Measurements from ENCODE around the gene FCER1G.
"Not testable (repeated sequence)": the region's sequence is repeated elsewhere in the genome, so short reads cannot be mapped to it uniquely, and the experiment has no call there.

The FCER1G gene

DNA sequence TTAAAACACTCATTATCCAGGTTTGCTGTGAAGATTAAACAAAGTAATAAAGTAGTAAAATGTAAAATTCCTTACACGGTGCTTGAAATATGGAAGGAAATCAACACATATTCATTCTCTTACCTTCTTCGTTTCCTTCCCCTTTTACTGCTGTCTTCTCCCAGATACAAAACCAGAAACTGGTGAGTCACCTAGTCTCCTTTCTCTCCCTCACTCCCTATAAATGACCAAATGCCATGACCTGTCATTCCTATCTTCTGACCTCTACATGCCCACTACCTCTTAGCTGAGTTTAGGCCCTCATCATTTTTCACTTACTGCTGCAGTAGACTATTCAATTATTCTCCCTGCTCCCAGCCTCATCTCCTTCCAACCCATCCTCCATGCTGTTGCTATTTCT, 27.2 kb downstream of the FCER1G start:
- no peak overlapping the region for H3K4me3 ChIP-seq (replicated peaks; ENCODE audit: low read depth, low read length)
- no peak for DNase-seq (ENCODE audit: extremely low read depth, low read depth)
- no peak for TF ChIP-seq CTCF (IDR thresholded peaks at IDR 0.05; ENCODE audit: low read depth, low read length, missing control alignments)

DNA sequence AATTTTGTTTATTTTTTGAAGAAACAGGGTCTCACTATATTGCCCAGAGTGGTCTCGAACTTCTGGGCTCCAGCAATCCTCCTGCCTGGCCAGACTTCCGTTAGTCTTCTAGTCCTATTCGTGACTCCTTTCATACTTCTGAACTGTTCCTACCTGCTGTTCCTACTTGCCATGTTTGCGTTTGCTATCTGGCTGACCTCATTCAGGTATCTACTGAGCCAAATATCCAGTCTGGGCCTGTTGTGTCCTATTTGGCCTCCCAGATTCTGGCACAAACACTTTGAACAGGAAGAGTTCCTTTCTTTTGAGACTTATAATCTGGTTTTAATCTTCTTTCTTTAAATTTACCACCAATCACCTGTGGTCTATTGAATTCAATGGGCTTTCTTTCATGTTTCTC, 29.8 kb downstream of the FCER1G start:
- no peak overlapping the region for H3K4me3 ChIP-seq (replicated peaks; ENCODE audit: low read depth, low read length)
- no peak for TF ChIP-seq CTCF (IDR thresholded peaks at IDR 0.05; ENCODE audit: low read depth, low read length, missing control alignments)
- no peak for DNase-seq (ENCODE audit: extremely low read depth, low read depth)

GRCh38 chr1:161250100-161250499, 35.0 kb downstream of the FCER1G start:
- not testable (repeated sequence) for DNase-seq (ENCODE audit: extremely low read depth, low read depth); H3K4me3 ChIP-seq (replicated peaks; ENCODE audit: low read depth, low read length)

DNA sequence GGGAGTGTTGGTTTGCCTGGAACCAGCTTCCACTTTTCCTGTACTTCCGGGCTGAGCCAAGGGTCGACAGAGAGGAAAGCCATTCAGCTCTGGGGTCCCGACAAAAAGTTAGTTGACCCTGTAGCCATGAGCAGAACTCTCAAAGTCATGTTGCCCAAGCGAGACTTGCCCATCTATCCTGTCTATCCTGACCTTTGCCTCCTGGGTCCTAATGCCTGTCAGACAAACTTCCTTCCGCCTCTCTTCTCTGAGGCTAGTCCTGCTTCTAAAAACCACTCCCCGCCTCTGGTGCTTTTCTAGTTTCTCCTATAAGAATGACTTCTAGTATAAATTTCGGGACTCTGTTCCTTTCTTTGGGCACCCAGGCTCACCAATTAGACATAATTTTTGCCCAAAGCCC, 35.7 kb downstream of the FCER1G start:
- no peak for TF ChIP-seq CTCF (IDR thresholded peaks at IDR 0.05; ENCODE audit: low read depth, low read length, missing control alignments)
- DNase-seq (ENCODE audit: extremely low read depth, low read depth) = no peak
- no peak overlapping the region for H3K4me3 ChIP-seq (replicated peaks; ENCODE audit: low read depth, low read length)

DNA sequence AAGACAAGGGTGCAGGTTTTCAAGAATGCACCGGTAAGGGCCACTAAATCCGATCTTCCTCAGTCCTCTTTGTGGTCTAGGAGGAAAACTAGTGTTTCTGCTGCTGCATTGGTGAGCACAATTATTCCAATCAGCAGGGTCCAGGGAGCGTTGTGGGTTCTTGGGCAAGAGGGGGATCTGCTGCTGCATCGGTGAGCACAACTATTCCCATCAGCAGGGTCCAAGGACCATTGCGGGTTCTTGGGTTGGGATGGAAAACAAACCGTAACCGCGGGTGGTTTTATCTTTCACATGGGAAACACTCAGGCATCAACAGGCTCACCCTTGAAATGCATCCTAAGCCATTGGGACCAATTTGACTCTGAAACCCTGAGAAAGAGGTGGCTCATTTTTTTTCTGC, 36.5 kb downstream of the FCER1G start:
- no peak overlapping the region for H3K4me3 ChIP-seq (replicated peaks; ENCODE audit: low read depth, low read length)
- no peak for TF ChIP-seq CTCF (IDR thresholded peaks at IDR 0.05; ENCODE audit: low read depth, low read length, missing control alignments)
- DNase-seq (ENCODE audit: extremely low read depth, low read depth) = no peak

DNA sequence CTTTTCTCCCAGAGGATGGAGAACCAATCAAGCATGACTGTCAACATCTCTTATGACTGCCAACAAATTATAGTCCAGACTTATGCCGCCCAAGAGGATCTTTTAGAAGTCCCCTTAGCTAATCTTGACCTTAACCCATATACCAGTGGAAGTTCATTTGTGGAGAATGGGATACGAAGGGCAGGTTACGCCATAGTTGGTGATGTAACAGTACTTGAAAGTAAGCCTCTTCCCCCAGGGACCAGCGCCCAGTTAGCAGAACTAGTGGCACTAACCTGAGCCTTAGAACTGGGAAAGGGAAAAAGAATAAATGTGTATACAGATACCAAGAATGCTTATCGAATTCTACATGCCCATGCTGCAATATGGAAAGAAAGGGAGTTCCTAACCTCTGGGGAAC, 40.2 kb downstream of the FCER1G start:
- DNase-seq (ENCODE audit: extremely low read depth, low read depth); H3K4me3 ChIP-seq (replicated peaks; ENCODE audit: low read depth, low read length): not testable (repeated sequence)

DNA sequence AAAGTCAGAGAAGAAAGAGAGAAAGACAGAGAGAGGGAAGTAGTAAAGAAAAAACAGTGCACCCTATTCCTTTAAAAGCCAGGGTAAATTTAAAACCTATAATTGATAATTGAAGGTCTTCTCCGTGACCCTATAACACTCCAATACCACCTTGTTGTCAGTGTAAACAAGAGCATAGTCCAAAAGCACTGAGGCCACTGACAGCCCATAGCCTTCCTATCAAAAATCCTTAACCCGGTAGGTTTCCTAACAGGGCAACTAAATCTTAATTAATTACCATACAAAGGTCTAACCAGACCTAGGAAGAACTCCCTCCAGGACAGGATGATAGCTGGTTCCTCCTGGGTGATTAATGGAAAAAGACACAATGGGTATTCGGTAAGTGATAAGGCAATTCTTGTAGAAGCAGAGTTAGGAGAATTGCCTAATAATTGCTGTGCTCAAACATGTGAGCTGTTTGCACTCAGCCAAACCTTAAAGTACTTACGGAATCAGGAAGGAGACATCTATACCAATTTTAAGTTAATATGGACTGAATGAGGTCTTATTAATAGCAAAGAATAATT, 40.9 kb downstream of the FCER1G start:
- not testable (repeated sequence) for H3K4me3 ChIP-seq (replicated peaks; ENCODE audit: low read depth, low read length); DNase-seq (ENCODE audit: extremely low read depth, low read depth)

DNA sequence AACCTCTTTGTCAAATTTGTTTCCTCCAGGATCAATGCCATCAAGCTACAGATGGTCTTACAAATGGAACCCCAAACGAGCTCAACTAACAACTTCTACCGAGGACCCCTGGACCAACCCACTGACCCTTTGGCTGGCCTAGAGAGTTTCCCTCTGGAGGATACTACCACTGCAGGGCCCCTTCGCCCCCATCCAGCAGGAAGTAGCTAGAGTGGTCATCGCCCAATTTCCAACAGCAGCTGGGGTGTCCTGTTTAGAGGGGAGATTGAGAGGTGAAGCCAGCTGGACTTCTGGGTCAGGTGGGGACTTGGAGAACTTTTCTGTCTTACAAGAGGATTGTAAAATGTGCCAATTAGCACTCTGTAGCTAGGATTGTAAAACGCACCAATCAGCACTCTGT, 42.0 kb downstream of the FCER1G start:
- not testable (repeated sequence) for DNase-seq (ENCODE audit: extremely low read depth, low read depth); H3K4me3 ChIP-seq (replicated peaks; ENCODE audit: low read depth, low read length)

DNA sequence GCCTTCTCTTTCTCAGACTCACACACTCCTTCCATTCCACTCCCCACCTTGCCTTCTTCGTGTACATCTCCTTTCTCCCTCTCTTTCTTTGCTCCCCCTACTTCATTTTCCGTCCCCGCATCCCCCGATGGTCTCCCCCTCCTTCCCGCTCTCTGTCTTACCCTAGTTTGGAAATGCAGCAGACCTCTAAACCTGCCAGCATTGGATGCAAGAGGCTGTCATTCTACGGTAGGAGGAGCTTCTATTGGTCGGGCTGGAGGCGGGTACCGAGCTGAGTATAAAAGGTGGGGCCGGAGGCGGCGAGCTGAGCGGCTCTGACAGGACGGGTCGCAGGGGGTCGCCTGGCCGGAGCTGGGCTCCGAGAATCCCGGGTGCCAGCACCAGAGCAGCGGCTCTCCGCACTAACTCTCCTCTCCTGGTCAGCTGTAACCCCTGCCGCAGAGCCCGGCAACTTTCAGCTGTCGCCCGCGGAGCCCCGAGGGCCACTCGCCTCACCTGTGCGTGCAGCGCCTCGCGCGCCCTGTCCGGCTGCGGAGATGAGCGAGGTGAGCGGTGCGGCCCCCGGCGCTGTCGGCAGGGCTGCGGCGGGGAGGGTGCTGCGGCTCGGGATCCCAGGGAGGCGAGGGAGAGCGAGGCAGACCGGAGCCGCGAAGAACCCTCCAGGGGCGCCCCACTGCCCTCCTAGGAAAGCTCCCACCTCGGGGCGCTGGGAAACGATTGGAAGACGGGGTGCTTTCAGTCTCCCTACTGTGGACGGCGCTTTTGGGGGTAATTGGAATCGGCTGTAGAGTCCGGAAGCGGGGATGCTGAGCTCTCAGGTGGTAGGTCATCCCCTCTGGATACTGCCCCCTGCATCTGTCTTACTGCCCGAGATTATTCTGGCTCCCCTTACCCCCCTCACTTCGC, 43.6 kb downstream of the FCER1G start, which contains the start of gene PCP4L1:
PCP4L1 (plus strand) TSS at position 307 of the 906 bp plus-strand sequence; CDS start at position 537, 230 bp downstream.
- H3K4me3 ChIP-seq (replicated peaks; ENCODE audit: low read depth, low read length) = peak within 1 kb of the TSS; percentile 20
- no peak for DNase-seq (ENCODE audit: extremely low read depth, low read depth)
- no peak for TF ChIP-seq CTCF (IDR thresholded peaks at IDR 0.05; ENCODE audit: low read depth, low read length, missing control alignments)
